ENCODE results near the gene SSR4. TPM values are rescaled to one million over a fixed set of nuclear protein-coding genes. Genes with fewer than 3 reads are reported as not detected.

The SSR4 gene
- total and polyA plus RNA-seq, 10 of the 15 experiments (the other 5 are each of a cell fraction or from before 2014, with no cell fraction given): 151 to 521 (median 310) TPM

DNA sequence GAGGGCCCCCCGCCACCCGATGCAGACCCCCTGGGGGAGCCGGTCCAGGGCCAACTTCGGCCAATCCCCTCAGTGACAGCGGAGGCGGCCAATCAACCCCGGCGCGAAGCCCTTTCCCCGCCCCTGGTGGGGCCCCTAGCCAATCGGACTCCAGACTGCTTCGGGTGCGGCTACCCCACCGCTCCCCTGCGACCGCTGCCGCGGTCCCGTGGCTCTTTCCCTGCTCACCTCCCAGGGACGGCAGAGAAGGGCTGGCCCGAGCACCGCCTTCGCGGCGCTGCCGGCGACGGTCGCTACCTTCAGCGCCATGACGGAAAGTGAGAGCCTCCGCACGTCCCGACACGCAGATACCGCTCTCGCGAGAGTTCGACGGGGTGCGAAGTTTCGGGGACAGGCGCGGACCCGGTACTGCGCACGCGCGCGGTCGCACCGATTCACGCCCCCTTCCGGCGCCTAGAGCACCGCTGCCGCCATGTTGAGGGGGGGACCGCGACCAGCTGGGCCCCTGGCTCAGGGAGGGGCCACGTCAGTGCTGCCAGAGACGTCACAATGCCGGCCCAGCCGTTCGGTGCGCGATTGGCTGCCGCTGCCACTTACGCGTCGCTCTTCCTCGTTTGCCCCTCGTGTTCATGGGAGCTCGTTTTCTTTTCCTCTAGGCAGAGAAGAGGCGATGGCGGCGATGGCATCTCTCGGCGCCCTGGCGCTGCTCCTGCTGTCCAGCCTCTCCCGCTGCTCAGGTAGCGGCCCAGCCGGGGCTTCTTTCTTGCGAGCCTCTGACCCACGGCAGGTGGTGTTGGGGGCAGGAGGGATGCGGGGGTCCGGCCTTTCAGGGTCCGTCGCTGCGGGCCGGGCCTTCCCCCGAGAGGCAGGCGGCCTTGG is at the start of gene SSR4, which contains the start of gene IDH3G (continued):
- TF ChIP-seq, protein P1, sequence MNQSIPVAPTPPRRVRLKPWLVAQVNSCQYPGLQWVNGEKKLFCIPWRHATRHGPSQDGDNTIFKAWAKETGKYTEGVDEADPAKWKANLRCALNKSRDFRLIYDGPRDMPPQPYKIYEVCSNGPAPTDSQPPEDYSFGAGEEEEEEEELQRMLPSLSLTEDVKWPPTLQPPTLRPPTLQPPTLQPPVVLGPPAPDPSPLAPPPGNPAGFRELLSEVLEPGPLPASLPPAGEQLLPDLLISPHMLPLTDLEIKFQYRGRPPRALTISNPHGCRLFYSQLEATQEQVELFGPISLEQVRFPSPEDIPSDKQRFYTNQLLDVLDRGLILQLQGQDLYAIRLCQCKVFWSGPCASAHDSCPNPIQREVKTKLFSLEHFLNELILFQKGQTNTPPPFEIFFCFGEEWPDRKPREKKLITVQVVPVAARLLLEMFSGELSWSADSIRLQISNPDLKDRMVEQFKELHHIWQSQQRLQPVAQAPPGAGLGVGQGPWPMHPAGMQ (IDR thresholded peaks at IDR 0.05; ENCODE audit: borderline replicate concordance): peak; percentile 68
- TF ChIP-seq MXI1 (IDR thresholded peaks at IDR 0.05; ENCODE audit: low read depth, low read length): peak; percentile 81
- peak; percentile 74; the same call in 1 of the 2 replicates for TF ChIP-seq RFX5 (IDR thresholded peaks at IDR 0.05; ENCODE audit: low read depth, low read length)
- TF ChIP-seq, protein P2, sequence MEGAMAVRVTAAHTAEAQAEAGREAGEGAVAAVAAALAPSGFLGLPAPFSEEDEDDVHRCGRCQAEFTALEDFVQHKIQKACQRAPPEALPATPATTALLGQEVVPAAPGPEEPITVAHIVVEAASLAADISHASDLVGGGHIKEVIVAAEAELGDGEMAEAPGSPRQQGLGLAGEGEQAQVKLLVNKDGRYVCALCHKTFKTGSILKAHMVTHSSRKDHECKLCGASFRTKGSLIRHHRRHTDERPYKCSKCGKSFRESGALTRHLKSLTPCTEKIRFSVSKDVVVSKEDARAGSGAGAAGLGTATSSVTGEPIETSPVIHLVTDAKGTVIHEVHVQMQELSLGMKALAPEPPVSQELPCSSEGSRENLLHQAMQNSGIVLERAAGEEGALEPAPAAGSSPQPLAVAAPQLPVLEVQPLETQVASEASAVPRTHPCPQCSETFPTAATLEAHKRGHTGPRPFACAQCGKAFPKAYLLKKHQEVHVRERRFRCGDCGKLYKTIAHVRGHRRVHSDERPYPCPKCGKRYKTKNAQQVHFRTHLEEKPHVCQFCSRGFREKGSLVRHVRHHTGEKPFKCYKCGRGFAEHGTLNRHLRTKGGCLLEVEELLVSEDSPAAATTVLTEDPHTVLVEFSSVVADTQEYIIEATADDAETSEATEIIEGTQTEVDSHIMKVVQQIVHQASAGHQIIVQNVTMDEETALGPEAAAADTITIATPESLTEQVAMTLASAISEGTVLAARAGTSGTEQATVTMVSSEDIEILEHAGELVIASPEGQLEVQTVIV (IDR thresholded peaks at IDR 0.05; ENCODE audit: borderline replicate concordance, partially characterized antibody): no peak
- TF ChIP-seq JUNB (IDR thresholded peaks at IDR 0.05): no peak
- peak; percentile 79 for TF ChIP-seq TAF1 (IDR thresholded peaks at IDR 0.05; ENCODE audit: borderline replicate concordance, low read depth, low read length)
- TF ChIP-seq, protein P3, sequence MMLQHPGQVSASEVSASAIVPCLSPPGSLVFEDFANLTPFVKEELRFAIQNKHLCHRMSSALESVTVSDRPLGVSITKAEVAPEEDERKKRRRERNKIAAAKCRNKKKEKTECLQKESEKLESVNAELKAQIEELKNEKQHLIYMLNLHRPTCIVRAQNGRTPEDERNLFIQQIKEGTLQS (IDR thresholded peaks at IDR 0.05; ENCODE audit: borderline replicate concordance, extremely low read depth, low read depth, low read length): no peak
- peak; percentile 35; the same call in 1 of the 2 replicates for TF ChIP-seq SMAD5 (IDR thresholded peaks at IDR 0.05; ENCODE audit: low read depth)
- TF ChIP-seq, protein P4, sequence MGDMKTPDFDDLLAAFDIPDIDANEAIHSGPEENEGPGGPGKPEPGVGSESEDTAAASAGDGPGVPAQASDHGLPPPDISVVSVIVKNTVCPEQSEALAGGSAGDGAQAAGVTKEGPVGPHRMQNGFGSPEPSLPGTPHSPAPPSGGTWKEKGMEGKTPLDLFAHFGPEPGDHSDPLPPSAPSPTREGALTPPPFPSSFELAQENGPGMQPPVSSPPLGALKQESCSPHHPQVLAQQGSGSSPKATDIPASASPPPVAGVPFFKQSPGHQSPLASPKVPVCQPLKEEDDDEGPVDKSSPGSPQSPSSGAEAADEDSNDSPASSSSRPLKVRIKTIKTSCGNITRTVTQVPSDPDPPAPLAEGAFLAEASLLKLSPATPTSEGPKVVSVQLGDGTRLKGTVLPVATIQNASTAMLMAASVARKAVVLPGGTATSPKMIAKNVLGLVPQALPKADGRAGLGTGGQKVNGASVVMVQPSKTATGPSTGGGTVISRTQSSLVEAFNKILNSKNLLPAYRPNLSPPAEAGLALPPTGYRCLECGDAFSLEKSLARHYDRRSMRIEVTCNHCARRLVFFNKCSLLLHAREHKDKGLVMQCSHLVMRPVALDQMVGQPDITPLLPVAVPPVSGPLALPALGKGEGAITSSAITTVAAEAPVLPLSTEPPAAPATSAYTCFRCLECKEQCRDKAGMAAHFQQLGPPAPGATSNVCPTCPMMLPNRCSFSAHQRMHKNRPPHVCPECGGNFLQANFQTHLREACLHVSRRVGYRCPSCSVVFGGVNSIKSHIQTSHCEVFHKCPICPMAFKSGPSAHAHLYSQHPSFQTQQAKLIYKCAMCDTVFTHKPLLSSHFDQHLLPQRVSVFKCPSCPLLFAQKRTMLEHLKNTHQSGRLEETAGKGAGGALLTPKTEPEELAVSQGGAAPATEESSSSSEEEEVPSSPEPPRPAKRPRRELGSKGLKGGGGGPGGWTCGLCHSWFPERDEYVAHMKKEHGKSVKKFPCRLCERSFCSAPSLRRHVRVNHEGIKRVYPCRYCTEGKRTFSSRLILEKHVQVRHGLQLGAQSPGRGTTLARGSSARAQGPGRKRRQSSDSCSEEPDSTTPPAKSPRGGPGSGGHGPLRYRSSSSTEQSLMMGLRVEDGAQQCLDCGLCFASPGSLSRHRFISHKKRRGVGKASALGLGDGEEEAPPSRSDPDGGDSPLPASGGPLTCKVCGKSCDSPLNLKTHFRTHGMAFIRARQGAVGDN (IDR thresholded peaks at IDR 0.05): peak; percentile 21; the same call in 1 of the 2 replicates
- no peak for TF ChIP-seq BACH1 (IDR thresholded peaks at IDR 0.05; ENCODE audit: borderline replicate concordance)
- TF ChIP-seq CBX5 (IDR thresholded peaks at IDR 0.05; ENCODE audit: low read depth): no peak
- TF ChIP-seq, protein P5, sequence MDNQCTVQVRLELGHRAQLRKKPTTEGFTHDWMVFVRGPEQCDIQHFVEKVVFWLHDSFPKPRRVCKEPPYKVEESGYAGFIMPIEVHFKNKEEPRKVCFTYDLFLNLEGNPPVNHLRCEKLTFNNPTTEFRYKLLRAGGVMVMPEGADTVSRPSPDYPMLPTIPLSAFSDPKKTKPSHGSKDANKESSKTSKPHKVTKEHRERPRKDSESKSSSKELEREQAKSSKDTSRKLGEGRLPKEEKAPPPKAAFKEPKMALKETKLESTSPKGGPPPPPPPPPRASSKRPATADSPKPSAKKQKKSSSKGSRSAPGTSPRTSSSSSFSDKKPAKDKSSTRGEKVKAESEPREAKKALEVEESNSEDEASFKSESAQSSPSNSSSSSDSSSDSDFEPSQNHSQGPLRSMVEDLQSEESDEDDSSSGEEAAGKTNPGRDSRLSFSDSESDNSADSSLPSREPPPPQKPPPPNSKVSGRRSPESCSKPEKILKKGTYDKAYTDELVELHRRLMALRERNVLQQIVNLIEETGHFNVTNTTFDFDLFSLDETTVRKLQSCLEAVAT (IDR thresholded peaks at IDR 0.05): no peak
- no peak for TF ChIP-seq SMC3 (IDR thresholded peaks at IDR 0.05; ENCODE audit: borderline replicate concordance, low read length)
- TF ChIP-seq, protein P6, sequence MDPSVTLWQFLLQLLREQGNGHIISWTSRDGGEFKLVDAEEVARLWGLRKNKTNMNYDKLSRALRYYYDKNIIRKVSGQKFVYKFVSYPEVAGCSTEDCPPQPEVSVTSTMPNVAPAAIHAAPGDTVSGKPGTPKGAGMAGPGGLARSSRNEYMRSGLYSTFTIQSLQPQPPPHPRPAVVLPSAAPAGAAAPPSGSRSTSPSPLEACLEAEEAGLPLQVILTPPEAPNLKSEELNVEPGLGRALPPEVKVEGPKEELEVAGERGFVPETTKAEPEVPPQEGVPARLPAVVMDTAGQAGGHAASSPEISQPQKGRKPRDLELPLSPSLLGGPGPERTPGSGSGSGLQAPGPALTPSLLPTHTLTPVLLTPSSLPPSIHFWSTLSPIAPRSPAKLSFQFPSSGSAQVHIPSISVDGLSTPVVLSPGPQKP (IDR thresholded peaks at IDR 0.05; ENCODE audit: low read depth, low read length): 0 out of 2 replicates have a peak, but pooled peaks have one; percentile 9
- peak; percentile 3 to 50; a peak in 1 of 4 replicates for TF ChIP-seq BHLHE40 (IDR thresholded peaks at IDR 0.05; ENCODE audit: borderline replicate concordance in 1 of 2, low read depth in 2 of 2, low read length in 1 of 2)
- no peak for TF ChIP-seq MTA3 (IDR thresholded peaks at IDR 0.05; ENCODE audit: borderline replicate concordance, low read length)
- peak; percentile 87 for TF ChIP-seq CREM (IDR thresholded peaks at IDR 0.05; ENCODE audit: low read depth)

All from GM12878 (cell line).